Activated T-helper 9 cell treated with anti-CD3 and anti-CD28 coated beads, Interleukin-2, amount 50 U/mL, for 16 hours (primary cell): ENCODE data around the gene MAD1L1.

Experiments
- DNase-seq: peaks from one replicate; pipeline ENCODE4 v3.0.0-alpha.2; 2020; ENCODE audit warnings: low read depth

Gene MAD1L1

DNA sequence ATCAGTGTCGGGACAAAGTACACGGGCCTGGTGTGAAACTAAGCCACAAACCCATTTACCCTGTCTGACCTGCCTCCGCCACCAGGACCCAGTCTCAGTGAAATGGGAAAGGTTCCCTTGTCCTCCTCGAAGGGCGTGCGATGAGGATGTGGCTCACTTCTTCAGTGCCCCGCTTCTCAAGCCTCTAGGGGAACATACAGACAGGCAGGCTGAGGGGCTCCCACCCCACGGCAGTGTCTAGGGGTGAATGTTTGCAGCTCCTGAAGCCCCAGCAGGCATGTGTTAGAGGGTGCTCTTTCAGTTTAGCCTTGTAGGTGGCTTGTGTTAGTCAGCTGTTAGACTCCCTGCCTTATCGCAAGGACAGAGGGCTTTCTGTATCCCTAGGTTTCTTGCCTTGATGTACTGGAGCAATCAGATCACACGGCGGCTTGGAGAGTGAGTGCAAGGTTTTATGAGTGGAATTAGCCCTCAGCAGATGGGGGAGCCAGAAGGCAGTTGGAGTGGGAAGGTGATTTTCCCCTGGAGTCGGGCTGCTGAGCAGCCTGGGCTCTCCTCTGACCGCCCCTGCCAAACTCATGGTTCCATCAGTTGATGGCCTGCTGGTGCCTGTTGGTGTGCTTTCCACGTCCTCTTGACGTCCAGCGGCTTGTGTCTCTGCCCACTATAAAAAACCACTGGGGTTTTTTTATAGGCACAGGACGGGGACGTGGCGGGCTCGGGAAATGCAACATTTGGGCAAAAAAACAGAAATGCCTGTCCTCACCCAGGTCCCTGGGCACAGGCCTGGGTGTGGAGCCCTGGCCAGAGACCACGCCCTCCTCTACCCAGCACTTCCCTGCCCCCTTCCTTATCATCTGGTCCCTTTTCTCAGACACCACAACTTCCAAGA, 10.0 kb upstream of the MAD1L1 start:
- DNase-seq: no peak

DNA sequence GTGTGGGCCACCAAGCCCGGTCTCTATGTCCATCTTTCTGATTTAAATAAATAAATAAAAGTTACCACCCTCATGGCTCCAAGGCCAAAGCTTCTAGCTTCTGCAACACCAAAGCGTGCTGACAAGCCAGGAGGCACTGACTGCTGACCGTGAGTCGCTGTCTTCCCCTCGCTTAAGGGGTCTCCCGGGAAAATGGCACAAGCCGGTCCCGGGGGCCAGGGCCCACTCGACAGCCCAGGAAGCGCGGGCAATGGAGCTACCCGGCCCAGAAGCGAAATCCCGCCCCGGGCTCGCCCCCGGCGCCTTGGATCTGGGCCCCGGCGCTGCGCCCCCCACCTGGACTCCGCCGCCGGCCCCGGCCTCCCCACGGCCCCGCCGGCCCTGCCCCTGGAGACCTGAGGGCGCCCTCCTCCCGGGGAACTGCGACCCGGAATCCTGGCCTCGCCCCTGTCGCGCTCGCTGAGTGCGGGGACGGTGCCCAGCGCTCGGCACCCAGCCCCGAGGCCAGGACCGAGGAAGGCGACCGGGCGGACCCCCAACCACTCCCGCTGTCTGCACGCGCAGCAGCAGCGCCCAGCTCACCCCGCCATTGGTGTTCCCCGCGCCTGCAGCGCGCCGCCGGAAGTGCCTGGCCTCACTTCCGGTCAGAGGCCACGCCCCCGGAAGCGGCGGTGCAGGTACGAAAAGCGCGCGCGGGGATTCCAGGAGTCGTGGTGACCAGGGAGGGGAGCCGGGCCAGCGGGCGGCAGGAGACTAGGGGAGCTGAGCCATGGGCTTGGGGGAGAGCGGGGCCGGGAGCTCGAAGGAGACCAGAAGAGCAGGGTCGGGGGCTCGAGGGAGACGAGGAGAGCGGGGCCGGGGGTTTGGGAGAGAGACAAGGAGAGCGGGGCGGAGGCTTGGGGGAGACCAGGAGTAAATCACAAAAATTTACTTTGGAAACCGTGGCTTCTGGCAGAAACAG, 9.1 kb upstream of the MAD1L1 start, which contains the start of the genes MRM2 and NUDT1:
Gene MRM2, minus strand, starts transcription at position 626 of the 961 bp plus-strand sequence. Its CDS starts 36 bp downstream, at position 590.
Gene NUDT1, plus strand, starts transcription at position 647 of the 961 bp plus-strand sequence. CDS start 2,349 bp downstream, outside the sequence.
- DNase-seq: peak; percentile 65

DNA sequence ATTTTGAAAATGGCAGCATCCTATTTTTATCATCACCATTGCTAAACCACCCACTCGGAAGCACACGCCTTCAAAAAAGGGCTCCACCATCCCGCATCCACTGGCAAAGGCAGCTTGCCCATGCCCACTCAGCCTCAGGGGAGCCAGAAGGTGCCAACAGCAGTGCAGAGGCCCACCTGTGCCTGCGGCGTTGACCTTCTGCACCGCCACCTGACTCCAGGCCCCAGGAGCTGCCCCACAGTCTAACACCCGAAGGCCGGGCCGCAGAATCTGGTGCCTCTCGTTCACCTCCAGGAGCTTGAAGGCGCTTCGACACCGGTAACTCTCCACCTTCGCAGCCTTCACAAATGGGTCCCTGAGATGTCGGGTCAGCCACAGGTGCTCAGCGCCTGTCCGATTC, 6.5 kb upstream of the MAD1L1 start:
- no peak for DNase-seq

DNA sequence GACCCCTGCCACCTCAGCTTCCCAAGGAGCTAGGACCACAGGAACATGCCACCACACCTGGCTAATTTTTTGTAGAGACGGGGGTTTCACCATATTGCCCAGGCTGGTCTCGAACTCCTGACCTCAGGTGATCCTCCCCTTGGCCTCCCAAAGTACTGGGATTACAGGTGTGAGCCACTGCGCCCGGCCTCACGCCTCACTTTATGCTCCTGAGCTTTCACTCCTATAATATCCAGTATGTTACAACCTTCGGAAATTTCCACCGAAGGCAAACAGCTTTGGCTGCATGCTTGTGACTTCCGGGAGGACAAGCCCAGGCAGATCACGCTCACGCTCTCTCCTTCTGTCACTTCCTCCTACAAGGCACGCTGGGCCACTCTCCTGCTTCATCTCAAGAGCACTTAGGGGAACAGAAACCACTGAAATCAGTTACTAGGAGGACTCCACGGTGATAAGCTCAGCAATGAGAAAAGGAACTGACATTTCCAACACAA, 4.4 kb upstream of the MAD1L1 start:
- no peak for DNase-seq

DNA sequence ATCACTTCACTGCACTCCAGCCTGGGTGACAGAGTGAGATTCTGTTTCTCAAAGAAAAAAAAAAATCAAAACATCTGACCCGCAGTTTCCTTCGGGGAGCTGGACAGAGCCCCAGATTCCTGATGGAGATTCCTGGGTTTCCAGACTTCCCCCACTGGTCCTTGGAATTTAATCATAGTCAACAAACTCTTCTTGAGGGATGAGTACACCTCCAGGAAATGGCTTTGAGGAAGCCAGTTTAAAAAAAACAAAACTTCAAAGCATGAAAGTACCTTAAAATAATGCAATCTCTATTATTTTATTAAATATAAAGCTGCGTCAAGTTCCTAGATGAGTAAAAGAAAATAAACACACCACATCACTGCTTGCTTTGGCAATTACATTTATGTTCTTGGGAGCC, 1.2 kb upstream of the MAD1L1 start:
- no peak for DNase-seq

DNA sequence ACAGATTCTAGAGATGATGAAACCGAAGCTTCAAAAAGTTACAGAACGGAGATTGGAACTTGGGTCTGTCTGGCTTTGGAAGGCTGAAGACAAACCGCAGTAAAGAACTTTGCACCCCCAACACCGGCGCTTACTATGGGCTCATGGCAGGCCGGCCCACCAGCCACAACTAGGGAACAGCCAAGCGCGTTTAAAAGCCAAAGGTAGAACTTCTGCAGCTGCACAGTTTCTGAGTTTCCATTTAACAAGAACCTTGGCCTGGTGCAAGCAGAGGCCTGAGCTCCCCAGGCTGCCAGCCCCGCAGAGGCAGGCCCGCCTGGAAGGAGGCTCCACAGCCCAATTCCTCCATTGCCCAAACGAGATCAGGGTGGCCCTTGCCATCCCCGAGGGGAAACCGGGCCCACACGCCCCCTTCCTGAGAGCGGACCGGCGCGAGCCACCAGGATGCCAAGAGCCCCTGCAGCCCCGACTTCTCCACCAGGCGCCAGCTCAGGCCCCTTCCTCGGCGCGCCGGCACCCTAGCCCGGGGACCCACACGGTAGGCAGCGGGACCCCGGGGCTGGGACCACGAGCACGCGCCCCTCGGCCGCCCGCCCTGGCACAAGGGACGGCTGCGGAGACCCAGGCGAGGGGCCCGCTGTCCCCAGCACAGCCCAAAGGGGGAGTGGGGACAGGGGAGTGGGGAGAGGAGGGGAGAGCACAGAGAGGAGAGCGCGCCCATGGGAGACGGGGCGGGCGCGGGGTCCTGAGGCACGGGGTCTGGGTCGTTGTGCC, 566 bp downstream of the MAD1L1 start:
- no peak for DNase-seq

DNA sequence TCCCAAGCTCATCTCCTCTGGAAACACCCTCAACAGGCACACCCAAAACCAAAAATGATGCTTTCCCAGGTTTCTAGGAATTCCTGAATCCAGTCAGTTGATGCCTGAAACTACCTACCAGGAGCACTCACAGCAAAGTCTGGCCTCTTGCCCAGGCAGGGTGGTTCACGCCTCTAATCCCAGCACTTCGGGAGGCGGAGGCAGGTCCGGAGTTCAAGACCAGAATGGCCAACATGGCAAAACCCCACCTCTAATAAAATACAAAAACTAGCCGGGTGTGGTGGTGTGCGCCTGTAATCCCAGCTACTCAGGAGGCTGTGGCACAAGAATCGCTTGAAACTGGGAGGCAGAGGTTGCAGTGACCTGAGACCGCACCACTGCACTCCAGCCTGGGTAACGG, 1.9 kb downstream of the MAD1L1 start:
- no peak for DNase-seq

DNA sequence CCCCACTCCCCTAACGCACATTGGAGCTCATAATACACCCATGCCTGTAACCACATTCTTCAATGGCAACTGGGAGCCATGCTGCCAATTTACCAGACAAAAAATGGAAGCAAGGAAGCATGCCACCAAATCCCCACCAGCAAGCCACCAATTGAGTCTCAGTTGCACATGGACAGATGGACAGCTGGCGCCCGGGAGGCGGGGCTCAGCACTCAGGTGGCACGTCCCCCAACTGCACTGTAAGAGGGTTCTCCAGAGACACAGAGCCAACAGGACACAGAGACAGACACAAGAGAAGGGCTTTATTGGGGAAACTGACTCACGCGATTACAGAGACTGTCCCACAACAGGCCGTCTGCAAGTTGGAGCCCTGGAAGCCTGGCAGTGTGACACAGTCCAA, 2.5 kb downstream of the MAD1L1 start:
- DNase-seq: no peak

DNA sequence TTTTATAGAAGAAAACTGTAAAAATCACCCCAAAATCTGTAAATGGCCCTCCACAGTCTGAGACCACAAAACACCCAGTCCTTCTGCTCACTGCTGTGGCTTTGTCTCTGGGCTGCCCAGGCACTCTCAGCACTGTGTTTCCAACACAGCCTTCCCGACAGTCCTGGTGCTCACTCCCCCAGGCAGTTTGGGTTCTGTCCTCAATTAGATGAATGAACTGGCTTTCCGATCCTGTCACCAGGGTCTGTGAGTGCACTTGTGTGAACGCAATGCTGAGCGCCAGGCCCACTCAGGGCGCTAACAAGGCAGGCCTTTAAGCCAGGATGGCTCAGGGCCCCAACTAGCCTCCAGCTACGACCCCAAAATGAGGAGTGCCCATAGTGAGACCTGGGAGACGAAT, 3.3 kb downstream of the MAD1L1 start:
- DNase-seq: no peak

DNA sequence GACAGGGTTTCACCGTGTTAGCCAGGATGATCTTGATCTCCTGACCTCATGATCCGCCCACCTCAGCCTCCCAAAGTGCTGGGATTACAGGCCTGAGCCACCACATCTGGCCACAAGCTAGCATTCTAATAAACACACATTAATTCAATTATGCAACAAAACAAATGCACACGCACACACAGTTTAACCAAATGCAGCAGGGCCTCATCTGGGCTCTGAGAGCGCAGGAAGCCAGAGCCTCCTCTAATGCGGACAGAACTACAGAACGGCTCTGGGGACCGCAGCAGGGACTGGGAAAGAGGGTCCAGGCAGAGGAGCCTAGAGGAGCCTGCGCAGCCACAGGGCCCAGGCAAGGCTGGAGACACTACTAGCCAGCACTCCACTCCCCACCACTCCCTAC, 3.8 kb downstream of the MAD1L1 start:
- no peak for DNase-seq

DNA sequence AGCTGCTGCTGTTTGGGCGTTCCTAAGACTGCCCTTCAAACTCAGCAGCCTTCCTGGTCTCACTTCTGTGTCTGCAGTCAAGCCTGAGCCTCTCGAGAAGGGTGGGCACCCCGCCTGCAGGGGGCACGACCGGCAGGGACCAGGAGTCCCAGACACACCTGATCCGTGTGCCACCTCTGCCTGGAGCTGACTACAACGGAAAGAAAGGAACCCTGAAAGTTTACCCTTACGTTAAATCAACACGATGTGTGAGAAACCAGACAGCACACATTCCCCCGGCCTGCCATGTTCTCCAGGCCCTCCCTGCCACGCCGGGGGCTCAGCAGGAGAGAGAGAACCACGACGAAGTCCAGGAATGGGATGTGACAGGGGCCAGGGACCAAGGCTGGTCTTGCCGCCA, 5.0 kb downstream of the MAD1L1 start:
- no peak for DNase-seq

DNA sequence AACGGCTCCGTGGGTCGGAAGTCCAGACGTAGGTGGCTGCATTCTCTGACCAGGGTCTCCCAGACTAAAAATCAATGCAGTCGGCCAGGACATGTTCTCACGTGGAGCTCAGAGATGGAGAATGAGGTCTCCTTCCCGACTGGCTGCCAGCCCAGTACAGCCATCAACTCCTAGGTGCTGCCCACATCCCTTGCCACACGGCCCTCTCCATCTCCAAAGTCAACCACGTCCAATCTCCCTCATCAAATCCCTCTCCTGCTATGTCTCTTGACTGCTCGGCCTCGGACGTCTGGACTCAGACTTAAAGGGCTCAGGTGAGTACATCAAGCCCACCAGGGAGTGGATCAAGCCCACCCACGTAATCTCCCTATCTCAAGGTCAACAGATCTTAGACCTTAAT, 6.9 kb downstream of the MAD1L1 start:
- DNase-seq: no peak

DNA sequence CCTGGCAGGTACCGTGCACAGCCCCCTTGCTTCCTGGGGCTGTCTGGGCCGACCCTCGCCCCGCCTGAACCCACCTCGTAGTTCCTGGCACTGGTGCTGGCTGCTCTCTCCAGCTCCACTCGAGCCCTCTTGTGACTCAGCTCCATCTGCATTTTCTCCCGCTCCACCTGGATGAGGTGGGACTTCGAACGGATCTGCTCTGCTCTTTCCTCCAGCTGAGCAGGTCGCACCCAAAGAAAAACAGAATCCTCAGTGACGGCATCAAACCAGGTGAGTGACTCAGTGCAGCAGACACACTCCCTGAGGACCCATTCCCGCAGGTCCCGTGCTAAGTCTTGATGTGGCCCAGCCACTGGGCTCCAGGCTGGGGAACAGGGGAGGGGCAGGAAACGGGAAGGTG, 7.4 kb downstream of the MAD1L1 start:
- no peak for DNase-seq

DNA sequence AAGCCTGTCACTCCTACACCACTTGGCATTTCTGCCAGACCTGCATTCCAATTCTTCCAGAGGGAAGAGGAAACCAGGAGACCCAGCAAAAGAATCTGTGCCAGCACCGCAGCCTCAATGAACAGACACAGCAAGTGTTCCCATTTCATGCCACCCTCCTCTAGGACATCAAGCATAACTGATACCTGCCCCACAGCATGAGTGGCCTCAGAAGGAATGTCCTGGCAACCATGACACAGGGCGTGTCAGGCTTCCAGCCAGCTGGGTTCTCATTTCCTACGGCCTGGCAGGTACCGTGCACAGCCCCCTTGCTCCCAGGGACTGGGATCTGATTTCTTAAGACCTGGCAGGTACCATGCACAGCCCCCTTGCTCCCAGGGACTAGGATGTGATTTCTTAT, 7.8 kb downstream of the MAD1L1 start:
- no peak for DNase-seq

DNA sequence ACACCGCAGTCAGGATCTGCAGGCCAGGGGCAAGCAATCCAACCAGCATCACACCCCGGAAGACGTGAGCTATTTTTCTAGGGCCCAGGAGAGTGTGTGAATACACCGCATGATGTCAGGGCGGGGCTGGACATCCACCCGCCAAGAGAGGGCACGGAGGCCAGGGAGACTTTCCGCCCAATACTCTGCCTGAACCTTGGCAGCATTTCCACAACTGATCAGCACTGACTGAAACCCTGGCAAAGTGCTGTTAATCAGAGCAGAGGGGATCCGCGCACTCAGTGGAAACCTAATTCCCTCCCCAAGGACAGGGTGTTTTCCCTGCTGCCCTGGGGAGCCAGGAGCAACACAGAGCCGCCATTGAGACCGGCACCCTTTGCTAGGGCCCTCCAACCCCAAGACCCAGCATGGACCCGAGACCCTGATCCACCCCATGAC, 8.2 kb downstream of the MAD1L1 start:
- no peak for DNase-seq

DNA sequence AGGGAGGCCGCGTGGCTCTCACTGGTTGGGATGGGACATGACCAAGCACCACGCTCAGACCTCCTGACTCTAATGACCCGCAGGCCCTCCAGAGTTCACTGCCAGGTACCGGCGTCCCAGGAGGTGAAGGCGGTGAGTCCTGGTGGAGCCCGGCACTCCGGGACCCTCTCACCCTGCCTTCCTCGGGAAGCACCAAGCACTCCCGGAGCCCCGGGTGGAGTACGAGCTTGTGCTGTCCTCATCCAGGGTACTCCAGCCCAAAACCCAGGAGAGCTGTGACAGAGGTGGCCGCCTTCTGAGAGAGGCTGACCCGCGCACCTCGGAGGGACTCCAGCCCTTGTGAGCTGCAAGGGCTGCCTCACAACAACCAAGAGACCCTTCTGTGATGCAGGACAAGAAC, 9.4 kb downstream of the MAD1L1 start:
- DNase-seq: no peak

DNA sequence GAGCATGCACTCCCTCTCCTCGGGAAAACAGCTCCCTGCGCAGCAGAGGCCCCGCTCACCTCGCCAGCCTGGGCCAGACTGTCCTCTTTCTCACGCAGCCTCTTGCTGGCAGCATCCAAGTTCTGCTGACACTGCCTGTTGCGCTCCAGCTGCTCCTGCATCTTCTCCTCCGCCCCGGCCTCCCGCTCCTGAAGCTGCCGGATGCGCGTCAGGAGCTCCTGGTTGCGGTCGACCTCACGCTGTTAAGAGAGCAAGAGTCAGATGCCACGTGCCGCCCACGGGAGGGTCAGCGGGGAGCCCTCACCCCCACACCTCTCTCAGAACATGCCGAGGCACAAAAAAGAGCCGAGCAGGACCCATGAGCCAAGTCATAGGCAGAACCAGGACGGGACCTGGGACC, 10.2 kb downstream of the MAD1L1 start:
- DNase-seq: no peak

DNA sequence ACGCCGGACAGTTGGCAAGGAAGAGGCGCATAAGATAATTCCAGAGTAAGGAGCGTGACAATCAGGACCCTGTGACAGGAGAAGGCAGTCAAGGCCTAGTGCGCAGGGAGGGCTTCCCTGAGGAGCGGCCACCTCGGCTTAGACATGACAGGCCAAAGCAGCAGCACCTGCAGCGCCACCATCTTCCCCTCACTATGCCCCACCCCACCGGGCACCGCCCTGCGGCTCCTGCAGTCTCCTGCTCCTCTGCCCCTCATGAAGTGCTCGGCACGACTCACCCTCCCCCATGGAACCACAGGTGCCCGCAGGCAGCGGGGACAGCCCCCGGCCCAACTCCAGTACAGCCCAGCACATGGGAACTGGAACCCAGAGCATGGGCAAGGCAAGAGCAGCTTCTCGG, 11.8 kb downstream of the MAD1L1 start:
- DNase-seq: no peak

DNA sequence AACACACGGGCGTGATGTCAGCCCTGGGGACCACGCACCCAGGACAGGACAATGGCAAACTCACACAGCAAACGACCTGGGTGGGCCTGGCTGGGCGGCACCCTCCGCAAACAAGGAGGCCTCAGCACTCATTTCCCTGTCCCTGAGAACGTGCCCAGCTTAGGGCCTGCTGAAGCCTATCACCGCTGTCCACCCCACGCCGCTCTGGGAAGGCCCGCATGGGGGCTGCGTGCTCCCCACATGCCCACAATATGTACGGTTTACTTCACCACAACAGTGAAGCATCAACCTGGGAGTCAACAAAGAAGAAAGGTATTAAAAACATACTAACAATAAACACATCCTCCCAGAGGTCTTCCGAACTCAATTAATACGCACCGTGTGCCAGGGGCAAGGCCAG, 12.2 kb downstream of the MAD1L1 start:
- DNase-seq: no peak

DNA sequence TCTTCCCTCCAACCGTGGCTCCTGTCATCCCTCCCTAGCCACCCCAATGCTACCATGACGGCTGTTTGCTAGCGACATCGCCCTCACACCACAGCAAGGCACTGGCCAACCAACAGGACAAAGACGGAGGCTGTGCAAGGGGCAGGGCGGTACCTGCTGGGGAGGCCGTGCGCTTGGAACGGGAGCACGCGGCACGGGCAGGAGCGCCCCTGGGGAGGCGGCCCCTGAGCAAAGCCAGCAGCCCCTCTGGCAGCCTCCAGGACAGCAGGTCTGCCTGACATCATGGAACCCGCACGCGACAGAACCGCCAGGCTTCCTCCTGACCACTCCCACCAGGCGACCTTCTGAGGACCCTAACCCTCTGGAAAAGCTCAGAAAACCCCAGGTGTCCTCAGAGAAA, 12.7 kb downstream of the MAD1L1 start:
- no peak for DNase-seq

DNA sequence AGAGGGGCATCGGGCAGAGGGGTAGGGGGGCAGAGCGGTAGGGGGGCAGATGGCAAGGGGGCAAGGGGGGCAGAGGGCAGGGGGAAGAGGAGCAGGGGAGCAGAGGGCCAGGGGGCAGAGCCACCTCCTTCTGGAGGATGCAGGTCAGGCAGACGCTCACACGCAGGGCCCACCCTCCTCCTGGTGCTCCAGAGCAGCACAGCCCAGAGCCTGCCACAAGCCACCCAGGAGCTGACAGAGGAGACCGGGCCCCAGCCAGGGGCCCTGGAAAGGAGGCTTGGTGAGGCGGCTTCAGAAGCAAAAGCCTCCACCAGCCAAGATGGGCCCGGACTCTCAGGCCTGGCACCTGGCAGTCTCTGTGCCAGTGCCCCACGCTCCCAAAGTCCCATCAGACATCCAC, 13.1 kb downstream of the MAD1L1 start:
- DNase-seq: no peak

DNA sequence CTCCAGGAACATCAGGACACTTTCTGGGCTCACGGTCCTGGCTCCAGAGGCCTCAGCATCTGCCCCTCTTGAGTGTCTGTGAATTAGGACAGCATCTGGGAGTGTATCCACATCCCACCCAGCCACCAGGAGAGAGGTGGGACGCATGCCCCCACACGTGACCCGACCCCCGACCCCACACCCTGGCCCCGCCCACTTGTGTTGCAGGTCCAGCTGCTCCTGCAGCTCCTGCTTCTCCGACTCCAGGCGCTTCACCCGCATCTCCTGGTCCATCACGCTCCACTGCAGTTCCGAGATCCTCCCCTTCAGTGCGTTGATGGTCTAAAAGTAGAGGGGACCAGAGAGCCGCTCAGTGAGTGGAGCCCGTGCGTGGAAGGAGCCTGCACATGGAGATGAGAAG, 13.6 kb downstream of the MAD1L1 start:
- DNase-seq: no peak
